ENCODE results near the gene GZMM.

Gene GZMM

DNA sequence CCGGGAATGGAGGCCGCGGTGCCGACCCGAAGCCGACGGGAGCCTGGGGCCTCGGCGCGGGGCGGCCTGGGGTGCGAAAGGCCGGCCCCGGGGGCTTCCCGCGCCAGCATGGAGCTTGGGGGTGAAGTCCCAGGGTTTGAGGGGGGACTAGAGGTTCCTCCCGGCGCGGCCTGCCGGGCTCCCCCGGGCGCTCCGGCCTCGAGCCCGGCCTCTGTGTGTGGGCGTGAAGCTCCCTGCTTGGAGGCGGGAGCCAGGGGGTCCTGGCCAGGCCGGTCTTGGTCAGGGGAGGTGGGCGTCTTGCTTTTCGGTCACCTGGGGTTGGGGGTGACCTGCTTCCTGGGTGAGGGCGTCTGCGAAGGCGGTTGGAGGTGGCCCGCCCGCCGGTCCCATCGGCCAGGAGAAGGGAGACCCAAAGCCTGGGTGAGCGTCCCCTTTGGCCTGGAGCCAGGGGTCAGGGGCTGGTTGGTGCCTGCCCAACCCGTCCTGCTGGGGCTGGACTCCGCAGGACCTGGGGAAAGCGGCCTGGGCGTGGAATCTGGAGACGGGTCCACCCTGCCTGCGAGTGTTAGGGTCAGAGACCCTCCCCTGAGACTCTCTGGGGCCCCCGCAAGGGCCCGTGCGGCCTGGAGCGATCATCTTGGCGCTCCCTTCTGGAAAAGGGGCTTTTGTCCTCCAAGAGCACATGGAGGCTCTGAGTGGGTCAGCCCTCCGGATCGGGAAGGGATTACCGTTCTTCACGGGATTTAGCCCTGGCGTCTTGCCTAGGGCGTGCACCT, 29.1 kb downstream of the GZMM start:
- no peak for TF ChIP-seq GATA2 (IDR thresholded peaks at IDR 0.05; ENCODE audit: low read depth, low read length)
- no peak for TF ChIP-seq GATA3 (IDR thresholded peaks at IDR 0.05; ENCODE audit: low read depth, low read length)

- TF ChIP-seq GATA3 (IDR thresholded peaks at IDR 0.05; ENCODE audit: low read depth, low read length) (no peak), GATA2 (IDR thresholded peaks at IDR 0.05; ENCODE audit: low read depth, low read length) (no peak)
These were observed 29.6 kb downstream of the GZMM start for GRCh38 chr19:573519-573825.

DNA sequence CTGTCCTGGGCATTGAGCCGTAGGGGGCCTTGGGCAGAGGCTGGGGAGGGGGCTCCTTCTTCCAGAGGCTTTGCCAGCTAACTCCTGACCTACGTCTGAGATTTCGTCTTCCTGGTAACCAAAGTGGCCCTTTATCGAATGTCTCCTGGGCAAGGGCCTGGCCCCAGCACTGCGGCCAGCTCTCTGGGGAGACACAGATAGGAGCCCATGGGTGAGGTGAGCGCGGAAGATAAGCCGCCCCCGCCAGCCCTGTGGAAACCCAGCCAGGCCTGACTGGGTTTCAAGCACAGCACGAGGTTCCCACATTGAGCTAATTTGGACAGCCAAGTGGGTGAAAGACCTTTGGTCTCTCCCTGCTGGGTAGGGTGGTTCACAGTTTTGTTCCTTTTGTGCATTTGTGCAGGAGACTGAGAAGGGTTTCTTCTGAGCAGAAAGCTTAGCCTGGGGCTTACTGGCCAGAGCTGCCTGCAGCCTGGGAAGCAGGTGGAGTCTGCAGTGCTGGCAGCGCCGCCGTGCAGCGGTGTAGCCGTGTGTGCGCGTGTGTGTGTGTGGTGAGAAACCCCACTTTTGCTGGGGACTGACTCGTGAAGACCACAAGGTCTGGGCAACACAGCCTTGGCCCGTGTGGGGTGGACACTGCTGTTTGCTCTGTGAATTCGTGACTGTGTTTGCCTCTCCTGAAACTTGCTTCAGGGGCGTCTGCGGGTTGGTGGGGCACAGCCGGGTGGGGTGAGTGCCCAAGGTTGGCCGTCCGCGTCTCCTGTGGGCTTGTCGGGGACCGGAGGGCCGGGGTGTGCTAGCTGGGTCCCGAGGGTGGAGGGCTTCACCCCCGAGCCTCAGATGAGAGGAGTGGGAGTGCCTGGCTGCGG, 31.0 kb downstream of the GZMM start:
- TF ChIP-seq GATA3 (IDR thresholded peaks at IDR 0.05; ENCODE audit: low read depth, low read length) (no peak), GATA2 (IDR thresholded peaks at IDR 0.05; ENCODE audit: low read depth, low read length) (no peak)

- TF ChIP-seq GATA2 (IDR thresholded peaks at IDR 0.05; ENCODE audit: low read depth, low read length), result no peak
- TF ChIP-seq GATA3 (IDR thresholded peaks at IDR 0.05; ENCODE audit: low read depth, low read length), result no peak
These were observed 32.0 kb downstream of the GZMM start for GRCh38 chr19:575527-576506.

- TF ChIP-seq GATA3 (IDR thresholded peaks at IDR 0.05; ENCODE audit: low read depth, low read length) (no peak), GATA2 (IDR thresholded peaks at IDR 0.05; ENCODE audit: low read depth, low read length) (no peak)
These were observed 33.0 kb downstream of the GZMM start for GRCh38 chr19:576768-577438.

DNA sequence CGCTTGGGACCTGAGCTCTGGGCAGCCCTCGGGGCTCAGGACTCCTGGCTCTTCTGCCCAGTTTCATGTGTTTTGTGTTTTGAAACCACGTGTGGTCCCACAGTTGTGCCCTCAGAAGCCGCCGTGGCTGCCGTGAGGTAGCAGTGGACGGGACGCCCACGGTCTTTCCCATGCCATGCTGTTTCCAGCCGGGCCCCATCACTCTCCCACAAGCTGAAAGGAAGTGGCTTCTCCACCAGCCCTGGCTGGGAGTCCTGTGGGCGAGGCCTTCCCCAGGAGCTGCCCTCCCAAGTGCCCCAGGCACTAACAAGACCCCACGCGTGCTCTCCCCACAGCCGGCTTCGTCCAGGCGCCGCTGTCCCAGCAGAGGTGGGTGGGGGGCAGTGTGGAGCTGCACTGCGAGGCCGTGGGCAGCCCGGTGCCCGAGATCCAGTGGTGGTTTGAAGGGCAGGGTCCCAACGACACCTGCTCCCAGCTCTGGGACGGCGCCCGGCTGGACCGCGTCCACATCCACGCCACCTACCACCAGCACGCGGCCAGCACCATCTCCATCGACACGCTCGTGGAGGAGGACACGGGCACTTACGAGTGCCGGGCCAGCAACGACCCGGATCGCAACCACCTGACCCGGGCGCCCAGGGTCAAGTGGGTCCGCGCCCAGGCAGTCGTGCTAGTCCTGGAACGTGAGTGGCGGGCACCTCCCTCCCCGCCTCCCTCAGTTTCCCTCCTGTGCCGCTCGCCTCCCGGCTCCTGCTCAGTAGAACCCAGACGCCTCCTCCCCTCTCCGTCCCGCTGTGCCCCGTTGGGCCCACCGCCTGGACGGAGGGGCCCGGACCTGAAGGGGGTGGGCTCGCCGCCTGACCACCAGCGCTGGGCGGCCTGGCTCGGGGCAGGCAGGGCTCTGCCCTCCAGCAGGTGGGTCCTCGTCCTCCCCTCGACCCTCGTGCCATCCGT, 33.9 kb downstream of the GZMM start:
- TF ChIP-seq GATA3 (IDR thresholded peaks at IDR 0.05; ENCODE audit: low read depth, low read length) (no peak), GATA2 (IDR thresholded peaks at IDR 0.05; ENCODE audit: low read depth, low read length) (no peak)

- TF ChIP-seq GATA3 (IDR thresholded peaks at IDR 0.05; ENCODE audit: low read depth, low read length), result no peak
- no peak for TF ChIP-seq GATA2 (IDR thresholded peaks at IDR 0.05; ENCODE audit: low read depth, low read length)
These were observed 35.4 kb downstream of the GZMM start for GRCh38 chr19:579111-579841.

- no peak for TF ChIP-seq GATA3 (IDR thresholded peaks at IDR 0.05; ENCODE audit: low read depth, low read length)
- no peak for TF ChIP-seq GATA2 (IDR thresholded peaks at IDR 0.05; ENCODE audit: low read depth, low read length)
These were observed 35.9 kb downstream of the GZMM start for GRCh38 chr19:579842-580155.

- no peak for TF ChIP-seq GATA2 (IDR thresholded peaks at IDR 0.05; ENCODE audit: low read depth, low read length)
- no peak for TF ChIP-seq GATA3 (IDR thresholded peaks at IDR 0.05; ENCODE audit: low read depth, low read length)
These were observed 36.5 kb downstream of the GZMM start for GRCh38 chr19:580274-580835.

DNA sequence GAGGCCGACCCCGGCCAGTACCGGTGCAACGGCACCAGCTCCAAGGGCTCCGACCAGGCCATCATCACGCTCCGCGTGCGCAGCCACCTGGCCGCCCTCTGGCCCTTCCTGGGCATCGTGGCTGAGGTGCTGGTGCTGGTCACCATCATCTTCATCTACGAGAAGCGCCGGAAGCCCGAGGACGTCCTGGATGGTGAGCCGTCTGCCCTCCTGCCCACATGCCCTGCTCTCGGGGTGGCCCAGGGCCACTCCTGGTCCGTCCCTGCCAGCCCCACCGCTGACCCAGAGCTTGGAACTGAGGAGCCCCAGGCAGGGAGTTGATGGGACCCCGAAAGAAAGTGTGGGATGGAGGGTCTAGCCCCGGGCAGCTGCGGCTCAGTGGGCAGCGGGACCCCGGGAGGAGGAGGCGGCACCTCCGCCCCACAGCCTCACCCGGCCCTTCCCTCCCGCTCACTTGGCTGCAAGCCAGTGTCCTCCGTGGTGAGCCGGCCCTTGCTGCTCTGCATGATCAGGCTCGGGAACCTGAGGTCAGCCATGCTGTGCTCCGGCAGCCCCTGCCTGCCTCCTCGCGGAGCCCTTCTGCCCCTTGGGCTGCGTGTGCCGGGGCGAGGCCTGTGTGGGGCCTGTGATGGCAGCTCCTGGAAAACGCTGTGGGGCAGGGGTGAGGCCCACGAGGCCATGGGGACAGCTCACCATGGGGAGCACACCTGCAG, 37.7 kb downstream of the GZMM start:
- TF ChIP-seq GATA3 (IDR thresholded peaks at IDR 0.05; ENCODE audit: low read depth, low read length) (no peak), GATA2 (IDR thresholded peaks at IDR 0.05; ENCODE audit: low read depth, low read length) (no peak)
